GM21381 (cell line): ENCODE measurements around the gene KCNK2.
"Not testable (repeated sequence)": the region's sequence is repeated elsewhere in the genome, so short reads cannot be mapped to it uniquely, and the experiment has no call there.

Experiments used
- ATAC-seq: cut with Tn5 transposase; IDR thresholded peaks from one replicate; pipeline ENCODE4 v1.9.1; 2021; ENCODE audit warnings: mild to moderate bottlenecking, moderate library complexity; ENCODE audit not compliant: unreplicated experiment

Gene KCNK2

DNA sequence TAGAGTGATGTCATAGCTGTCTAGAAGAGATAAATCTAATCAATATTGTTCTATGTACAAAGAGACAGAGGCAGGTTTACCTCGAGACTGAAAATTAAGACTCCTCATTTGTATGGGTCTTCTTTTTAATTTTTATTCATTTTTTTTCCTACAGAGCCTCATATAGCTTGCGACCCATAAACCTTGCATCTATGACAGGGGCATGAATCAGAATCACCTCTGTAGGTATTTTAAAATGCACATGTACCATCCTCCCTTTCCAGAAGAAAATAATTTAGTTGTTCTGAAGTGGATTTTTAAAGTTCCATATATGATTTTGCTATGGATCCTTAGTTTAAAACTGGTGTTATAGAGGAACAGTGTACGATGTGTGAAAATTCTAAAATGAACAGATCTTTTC lies 64.5 kb downstream of the KCNK2 start:
- no peak for ATAC-seq

DNA sequence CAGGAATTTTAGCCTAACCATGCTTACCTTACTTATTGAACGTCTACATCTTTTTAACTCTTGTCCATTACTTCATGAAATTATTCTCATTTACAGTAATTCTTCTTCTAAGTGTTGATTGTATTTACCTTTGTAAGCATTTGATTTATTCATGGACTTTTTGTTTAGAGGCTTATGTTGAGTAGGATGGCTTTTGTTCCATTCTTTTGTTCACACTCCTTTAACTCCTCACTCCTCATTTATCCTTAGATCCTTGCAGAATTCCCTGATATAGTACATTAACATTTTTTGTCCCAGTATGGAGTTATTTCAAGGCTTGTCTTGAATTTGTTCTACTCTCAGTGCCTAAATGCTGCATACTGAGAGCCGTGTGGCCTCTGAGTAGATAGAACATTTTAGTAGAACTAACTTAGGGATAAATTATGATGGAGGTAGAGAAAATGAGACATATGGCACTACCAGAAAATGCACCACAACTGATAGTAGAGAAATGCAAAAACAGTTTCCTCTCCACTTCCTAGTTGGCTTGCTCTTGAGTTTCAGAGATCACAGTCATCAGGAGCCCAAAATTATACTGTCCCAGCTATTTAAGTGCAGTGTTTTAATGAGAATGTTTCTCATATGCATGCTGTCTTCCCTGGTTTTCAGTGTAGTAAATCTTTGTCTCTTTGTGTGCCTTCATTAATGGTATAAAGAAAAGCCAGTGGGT lies 69.5 kb downstream of the KCNK2 start:
- no peak for ATAC-seq

DNA sequence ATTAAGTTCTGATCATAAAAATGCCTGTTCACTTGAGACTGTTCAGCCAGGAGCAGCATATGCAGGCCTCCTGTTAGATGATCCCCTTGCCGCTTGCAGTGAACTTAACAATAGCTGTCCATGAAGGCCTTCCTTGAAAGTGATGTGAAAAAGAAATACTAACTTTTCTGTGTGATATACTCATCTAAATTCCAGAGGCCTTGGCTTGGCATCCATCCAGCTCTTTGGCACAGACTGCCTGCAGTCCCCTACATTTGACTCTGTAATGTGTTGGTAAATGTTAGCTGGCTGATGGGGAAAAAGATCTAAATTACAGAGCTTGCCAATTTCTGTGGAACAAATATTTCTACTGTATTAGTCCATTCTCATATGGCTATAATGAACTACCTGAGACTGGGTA lies 73.7 kb downstream of the KCNK2 start:
- no peak for ATAC-seq

DNA sequence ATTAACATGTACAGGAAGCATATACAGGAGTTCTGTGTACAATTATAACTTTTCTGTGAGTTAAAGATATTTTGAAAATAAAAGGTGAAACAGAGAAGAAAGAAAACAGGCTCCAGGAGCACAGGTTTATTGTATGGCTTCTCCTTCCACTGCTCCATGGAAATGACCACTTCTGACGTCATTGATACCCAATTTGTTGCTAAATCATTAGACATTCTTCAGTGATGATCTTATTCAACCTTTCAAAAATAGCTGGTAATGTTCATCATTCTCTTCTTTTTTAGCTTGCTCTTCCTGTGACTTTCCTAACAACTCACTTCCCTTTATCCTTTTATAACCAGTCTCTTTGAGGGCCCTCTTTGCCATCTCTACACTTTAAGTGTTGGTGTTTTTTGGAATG lies 77.8 kb downstream of the KCNK2 start:
- no peak for ATAC-seq

DNA sequence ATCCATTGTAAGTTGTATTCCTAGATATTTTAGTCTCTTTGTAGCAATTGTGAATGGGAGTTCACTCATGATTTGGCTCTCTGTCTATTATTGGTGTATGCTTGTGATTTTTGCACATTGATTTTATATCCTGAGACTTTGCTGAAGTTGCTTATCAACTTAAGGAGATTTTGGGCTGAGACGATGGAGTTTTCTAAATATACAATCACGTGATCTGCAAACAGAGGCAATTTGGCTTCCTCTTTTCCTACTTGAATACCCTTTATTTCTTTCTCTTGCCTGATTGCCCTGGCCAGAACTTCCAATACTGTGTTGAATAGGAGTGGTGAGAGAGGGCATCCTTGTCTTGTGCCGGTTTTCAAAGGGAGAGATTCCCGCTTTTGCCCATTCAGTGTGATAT lies 80.6 kb downstream of the KCNK2 start:
- ATAC-seq: not testable (repeated sequence)

DNA sequence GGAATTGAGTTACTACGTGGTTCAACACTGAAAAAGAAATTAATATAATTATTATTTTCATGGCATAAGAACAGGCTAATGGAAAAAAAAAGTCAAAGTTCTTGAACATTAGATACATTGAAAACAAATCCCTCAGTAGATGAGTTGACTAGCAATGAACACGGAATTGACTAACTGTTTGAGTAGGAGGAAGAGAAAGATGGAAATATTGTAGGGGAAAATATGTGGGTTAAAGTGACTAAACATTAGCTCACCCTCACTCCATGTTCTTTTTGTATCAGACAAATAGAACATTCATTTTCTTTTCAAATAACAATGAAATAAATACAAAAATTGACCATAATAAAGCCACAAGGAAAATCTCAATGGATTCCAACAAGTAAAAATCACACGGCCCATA lies 84.3 kb downstream of the KCNK2 start:
- no peak for ATAC-seq

DNA sequence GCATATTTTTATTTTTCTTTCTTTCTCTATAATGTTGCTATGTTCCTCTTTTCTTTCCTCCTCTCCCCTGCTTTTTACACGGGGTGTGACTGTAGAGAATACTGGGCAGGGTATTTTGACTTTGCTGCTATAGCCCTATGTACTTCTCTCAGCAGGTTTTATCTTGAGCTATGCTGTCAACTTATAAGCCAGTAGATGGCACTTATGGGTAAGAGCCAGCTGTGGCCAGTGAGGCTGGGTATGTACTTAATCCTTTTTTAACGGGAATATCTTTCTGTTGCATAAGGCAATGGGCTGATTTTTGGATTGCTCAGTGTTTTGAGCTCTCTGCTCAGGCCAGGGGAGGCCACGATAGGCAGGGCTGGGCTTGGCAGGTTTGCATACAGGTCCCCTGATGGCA lies 99.0 kb downstream of the KCNK2 start:
- ATAC-seq: no peak

DNA sequence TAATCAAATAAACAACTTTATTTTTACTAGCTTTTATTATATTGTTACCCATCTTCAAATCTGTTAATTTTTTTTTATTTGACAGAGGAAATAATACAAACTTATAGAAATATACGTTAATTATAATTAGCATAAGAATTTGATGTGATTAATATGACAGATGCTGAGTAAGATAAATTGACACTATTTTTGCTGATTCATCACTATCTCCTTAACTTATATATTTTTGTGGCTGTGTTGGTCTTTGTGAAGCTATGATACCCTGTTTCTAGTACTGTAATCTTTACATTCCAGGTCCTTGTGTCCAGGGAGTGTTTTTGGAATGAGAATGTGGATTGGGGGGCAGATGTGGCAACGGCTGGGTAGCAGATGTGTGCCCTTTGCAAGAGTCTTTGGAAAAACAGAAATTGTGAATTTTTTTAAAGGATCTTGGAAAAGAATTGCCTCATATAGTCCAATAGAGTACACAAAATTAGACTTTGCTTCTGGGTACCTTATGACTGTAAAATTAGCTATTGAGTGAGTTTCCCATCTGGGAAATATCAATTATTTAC lies 102.6 kb downstream of the KCNK2 start:
- no peak for ATAC-seq

DNA sequence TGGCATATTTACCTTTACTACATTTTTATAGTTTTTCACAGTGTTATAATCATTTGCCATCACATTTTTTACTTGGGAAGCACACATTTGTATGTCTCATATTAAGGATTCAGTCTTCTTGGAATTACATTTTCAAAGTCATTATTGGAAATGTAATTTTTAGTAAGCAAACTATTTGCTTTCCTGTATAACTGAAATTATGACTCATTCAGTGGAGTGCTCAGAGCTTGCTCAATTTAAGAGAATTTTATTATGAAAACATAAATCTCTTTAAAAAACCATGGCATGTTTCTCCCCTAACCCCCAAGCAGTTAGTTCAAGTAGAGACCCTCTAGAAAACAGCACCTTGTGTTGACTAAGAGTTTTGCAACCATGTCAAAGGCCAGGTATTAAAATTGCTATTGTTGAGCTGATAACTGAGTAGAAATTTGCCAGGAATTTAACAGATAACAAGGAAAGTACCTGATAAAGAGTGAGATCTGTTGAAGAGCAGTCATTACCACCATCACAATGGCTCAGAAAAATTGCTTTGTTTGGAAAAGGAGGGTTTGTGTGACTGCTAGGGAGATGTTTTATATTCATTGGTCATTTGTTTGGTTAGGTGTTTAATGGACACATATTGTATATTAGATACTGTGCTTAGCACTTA lies 105.9 kb downstream of the KCNK2 start:
- ATAC-seq: no peak

DNA sequence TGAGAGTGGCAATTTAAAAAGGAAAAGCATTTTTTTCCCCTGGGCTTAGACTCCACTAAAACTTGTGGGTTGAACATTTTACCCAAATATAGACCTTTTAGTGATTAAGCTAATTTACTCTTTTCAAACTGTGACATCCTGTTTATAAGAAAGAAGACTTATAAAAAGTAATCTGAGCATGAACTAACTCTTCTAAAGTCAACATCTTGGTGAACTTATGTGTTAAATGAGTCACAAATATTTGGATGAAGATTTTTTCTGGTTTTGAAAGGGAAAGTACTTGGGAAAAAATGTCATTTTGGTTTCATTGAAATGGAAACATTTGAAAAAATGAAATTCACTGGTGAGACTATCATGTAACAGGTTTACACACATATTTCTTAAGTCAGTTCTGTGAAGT lies 109.8 kb downstream of the KCNK2 start:
- no peak for ATAC-seq

DNA sequence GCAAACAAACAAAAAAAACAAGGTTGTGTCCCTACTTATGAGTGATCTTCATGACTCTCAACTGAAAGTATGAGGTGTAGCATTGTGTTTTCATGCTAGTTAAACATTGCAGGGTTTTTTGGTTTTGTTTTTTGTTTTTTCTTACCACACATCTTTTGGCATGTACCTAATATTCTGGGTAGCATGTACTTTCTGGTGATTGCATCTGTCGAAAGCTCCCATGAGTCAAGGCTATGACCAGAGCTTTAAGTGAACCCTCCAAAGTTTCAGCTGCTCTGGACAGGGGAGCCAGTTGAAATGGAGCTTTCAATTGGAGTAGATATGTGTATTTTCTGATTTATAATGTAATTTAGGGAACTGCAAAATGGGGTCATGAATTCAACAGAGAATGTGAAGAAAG lies 115.5 kb downstream of the KCNK2 start:
- no peak for ATAC-seq

DNA sequence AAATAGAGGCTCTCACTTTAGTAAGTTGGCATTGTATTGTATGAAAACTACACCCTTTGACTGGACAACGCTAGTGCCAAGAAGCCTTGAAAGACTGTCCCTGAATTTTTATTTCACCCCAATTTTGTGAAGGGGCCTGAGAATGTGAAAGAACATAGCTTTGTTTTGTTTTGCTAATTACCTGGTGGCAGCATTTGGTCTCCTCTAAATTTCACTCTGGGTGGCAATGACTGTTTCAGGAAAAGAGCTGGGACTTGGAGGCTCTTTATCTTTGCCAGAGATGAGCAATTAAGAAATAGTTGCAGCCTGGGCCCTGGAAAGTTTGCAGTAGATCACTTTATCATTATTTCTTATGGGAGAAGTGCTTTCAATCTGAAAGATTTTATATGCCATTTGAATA lies 117.6 kb downstream of the KCNK2 start:
- no peak for ATAC-seq

DNA sequence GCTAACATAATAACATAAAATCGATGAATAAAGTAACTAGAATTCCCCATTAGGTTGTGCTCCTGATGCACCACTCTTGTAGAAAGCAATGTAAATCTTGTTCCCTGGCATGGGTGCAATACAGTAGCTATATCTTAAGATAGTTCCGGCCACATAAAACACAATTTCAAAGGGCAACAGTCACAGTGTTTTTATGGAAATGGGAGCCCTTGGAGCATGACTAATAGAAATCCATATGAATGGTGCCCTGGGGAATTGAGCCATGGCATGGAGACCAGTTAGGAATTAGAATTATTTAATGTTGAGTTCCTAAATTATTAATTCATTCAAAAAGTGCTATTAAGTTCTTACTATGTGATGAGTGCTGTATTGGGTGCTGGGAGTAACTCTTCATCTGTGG lies 118.7 kb downstream of the KCNK2 start:
- ATAC-seq: no peak

DNA sequence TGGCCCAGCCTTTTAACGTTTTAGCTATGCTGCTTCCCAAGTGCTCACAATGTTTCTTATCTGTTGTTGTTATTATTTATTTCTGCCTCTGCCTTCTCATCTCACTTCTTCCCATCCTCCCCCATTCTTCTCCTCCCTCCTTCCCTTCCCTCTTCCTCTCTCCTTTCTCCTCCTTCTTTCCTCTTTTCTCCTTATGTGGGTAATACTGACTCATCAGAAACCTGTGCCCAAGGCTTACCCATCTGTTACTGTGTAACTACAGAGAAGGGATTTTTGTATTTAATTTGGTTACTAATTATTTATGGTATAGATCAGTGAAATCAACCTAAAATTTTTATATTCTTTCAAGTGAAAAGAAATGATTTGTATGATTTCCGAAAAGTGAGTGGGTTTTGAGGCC lies 120.3 kb downstream of the KCNK2 start:
- no peak for ATAC-seq

DNA sequence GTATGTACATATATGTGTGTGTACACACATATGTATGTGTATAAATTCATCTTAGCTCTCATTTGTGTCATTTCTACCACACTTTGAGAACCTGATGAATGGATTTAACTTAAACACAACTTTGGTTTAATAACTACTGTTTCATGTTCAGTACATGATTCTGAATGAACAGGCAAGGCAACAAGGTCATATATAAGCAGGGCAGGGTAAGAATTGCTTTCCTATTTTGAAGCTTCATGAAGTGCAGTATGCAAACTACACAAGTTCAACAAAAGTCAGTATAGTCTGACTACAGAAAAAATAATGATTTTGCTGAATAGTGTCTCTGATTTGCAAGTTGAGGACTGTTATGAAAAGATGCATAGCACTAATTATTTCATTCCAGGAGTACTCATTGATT lies 127.6 kb downstream of the KCNK2 start:
- no peak for ATAC-seq

DNA sequence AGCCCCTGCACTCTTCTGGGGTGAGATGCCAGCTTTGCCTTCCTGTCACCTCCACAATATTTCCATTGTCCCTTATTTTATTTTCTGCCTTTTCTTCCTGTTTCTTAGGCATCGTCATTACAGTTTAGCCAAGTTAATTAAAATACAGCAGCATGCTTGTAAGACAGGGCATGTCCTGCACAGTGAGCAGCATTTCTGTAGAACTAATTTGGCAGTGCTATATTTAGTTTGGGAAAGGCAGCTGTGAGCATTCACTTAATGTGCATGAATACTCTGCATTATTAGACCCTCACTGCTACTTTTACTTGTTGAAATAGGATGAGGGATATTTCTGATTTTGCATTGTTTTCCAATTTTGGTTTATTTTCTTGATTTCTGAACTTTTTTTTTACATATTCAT lies 133.3 kb downstream of the KCNK2 start:
- no peak for ATAC-seq

DNA sequence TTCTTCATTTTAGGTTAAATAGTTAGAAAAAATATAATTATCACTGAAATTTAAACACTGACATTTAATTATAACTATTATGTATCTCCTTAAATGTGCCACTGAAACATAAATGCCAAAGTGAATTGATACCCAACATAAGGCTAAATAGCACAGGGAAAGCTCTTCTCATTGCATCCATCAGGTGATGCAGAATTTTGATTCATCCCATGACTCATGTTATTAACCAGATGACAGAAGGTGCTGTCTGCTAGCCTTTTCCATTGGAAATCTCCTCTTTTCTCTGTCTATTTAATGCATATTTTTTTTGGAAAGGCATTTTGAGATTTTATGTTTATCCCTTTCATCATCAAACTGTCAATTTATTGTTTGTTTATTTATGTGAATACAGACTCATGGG lies 136.8 kb downstream of the KCNK2 start:
- no peak for ATAC-seq

DNA sequence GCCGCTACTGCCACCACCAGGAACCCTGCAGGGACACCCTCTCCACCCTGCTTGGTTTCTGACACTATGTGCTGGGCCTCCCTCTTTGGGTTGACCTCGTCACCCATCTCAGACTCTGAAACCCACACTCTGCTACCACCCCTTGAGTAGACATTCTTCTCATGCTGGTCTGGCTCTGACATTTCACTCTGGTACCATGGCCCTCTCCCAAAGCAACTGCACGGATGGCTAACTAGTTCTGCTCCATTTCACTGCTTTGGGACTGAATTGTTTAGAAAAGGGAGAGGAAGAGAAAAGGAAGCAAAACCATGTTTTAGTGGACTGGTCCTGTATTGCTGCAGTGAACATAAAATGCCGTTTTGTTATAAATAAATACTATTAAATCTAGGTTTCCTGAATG lies 137.8 kb downstream of the KCNK2 start:
- no peak for ATAC-seq

DNA sequence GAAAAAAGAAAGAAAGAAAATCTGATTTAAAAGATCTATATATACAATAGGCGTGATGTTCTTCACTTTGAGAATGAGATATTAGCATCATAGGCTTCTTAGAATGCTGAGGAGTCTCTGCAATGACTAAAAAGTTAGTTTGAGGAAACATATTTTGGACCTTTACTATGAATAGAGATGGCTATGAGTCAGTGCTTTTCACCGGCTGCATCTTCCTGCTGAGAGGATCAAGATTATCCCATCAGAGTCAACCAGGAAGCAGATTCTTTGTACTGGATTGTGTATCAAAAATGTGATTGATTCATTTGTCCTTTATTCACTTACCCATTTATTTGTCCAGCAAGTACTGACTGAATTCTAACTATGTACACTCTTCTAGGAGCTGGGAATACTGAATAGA lies 144.2 kb downstream of the KCNK2 start:
- ATAC-seq: no peak

DNA sequence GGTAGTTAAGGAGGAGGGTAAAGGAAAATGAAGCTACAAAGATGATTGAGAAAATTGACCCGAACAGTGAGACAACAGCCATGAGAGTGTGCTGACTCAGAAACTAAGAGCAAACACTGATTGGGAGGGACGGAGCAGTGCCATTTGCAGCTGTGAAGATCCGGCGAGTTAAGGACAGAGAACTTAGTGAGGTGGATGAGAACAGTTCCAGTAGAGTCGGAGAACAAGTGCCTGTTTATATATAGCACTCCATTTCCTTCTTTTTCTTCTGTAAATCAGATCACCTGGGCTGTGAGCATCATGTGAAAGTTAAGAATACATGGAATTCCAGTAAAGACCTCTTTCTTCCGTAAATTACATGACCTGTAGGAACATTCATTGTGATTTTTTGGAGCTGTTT lies 145.7 kb downstream of the KCNK2 start:
- ATAC-seq: no peak

DNA sequence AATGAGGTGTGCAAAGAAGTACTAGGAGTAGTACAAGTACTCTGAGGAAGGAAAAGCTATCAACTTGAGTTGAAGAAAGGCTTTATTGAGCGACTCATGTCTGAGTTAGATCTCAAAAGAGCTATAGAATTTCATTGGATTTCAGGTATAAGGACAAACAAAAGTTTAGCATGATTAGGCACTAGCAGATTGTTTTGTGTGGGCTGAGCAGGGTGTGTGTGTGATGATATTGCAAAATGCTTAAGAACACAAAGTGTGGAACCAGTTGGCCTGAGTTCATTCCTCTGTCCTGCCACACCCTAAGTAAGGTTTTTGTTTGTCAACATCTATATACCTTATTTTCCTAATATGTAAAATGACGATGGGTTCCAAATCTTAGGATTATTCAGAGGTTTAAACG lies 158.9 kb downstream of the KCNK2 start:
- no peak for ATAC-seq

DNA sequence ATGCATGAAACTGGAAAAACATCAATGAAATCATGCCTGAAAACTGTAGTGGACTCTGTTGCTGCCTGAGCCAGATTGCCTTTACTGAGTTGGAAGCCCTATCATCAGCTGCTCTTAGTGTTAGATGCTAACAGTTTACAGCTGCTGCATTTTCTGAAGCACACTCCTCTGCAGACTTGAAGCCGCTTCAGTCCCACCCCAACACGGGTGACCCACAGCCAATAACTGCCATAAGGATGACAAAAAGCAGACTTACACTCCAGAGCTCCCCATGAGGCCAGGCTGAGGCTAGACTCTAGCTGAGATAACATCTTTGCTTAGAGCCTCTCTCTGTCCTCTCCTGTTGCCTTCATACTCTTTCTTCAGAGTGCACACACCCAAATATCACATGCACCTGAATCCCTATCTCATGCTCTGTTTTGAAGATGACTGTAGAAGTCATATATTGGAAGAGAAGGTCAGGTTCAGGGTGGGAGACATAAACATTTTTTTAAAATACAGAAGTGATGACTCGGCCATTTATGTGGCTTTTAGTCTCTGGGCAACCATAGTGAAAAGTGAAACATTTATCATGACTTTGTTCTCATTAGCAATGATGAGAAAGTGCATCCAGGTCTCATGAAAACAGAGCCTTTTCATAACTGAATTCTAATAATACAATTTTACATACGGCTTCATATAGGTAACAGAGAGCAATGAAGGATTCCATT lies 161.0 kb downstream of the KCNK2 start:
- no peak for ATAC-seq
